Measurements from ENCODE around the gene TBC1D3I.

The TBC1D3I gene

GRCh38 chr17:36205637-36206485, 58.5 kb downstream of the TBC1D3I start:
- no peak for DNase-seq

DNA sequence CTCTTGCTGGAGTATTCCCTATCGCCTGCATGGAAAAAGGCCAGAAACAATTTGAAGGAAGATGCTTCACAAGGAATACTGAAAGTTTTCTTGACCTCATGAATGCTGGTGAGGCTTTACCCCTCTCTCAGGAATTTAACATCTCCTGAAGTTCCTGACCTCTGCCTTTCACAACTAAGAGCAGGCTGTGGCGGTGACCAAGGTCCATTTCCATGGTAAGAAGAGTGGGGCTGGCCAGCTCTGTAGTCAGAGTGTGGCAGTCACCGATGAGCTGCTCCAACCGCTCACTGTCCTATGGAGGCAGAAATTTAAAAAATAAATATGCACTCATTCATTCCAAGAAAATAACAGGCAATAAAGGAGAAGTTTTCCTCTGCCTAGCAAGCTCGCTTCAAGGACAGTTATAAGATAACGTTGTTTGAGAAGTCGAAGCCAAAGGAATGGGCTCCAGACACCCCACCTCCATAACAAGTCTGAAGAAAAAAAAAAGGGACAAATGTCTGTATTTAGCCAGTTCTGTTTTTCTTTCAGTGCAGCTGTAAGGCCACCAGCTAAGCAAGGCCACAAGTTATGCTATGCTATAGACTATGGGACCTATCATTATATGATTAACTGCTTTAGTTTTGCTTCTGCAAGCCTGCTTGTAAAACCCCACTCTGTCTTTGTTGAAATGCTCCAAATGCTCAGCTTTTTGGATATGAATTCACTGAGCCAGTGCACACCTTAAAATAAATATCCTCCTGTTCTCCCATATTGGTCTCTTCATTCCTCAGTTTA, 59.5 kb downstream of the TBC1D3I start:
- no peak for DNase-seq
